Gastrocnemius medialis (tissue), 4 donors: ENCODE measurements around the gene SLC2A4.

Experiments used
- CTCF ChIP-seq, 5 experiments: fragments of 450-650 bp in 3 of 5; fragments of 200-600 bp in 2 of 5; sonication (generic) in 2 of 5; IDR thresholded peaks in 4 of 5; conservative IDR thresholded peaks in 1 of 5; 1 replicate in 4 of 5; 2 replicates in 1 of 5; pipeline ENCODE4 v1.5.1; 2016 to 2019; ENCODE audit warnings: antibody characterized with exemption in 5 of 5, mild to moderate bottlenecking in 3 of 5, moderate library complexity in 3 of 5
- POLR2A ChIP-seq, 2 donors: fragments of 450-650 bp; IDR thresholded peaks; one replicate each; pipeline ENCODE4 v1.6.1; 2017; ENCODE audit warnings: antibody characterized with exemption in 2 of 2, mild to moderate bottlenecking in 2 of 2, moderate library complexity in 2 of 2

GRCh38 chr17:7293816-7294613 is 12.5 kb downstream of the SLC2A4 start:
- peak in 1 of 5 experiments; percentile 19 for TF ChIP-seq CTCF (IDR thresholded peaks at IDR 0.05 in 4 of 5, conservative IDR thresholded peaks at IDR 0.05 in 1 of 5)
- TF ChIP-seq POLR2A (IDR thresholded peaks at IDR 0.05), result peak; percentile 46 to 52
